GM08714 (cell line): Measurements from ENCODE around the gene JHY.
A peak's percentile ranks its signal among the peaks of the same experiment; 100 is the strongest.
"Not testable (repeated sequence)": the region's sequence is repeated elsewhere in the genome, so short reads cannot be mapped to it uniquely, and the experiment has no call there.

Experiments used
- H3K4me3 ChIP-seq: fragments of 200-500 bp; sonication (Bioruptor generic); 2 replicates; pipeline ENCODE4 v1.5.1; 2014; ENCODE audit warnings: mild to moderate bottlenecking, low read length, inconsistent platforms
- ZNF274 ChIP-seq: IDR thresholded peaks from 2 replicates; pipeline ENCODE4 v1.6.1; 2012; ENCODE audit warnings: mild to moderate bottlenecking, low read depth, low read length

The JHY gene

DNA sequence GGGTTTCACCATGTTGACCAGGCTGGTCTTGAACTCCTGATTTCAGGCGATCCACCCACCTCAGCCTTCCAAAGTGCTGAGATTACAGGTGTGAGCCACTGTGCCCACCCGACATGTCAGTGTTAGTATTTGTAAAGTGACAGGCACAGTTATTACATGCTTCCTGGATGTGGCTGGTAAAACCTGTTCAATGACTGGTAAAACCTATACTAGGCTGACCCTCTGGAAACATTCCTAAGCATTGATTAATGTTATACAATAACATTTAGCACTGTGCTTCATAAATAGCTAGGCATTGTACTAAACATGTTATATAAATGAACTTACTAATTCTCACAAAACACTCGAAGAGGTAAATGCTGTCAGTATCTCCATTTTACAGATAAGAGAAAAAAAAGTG is 20.9 kb upstream of the JHY start:
- TF ChIP-seq ZNF274, result no peak
- H3K4me3 ChIP-seq, result no peak overlapping the region

DNA sequence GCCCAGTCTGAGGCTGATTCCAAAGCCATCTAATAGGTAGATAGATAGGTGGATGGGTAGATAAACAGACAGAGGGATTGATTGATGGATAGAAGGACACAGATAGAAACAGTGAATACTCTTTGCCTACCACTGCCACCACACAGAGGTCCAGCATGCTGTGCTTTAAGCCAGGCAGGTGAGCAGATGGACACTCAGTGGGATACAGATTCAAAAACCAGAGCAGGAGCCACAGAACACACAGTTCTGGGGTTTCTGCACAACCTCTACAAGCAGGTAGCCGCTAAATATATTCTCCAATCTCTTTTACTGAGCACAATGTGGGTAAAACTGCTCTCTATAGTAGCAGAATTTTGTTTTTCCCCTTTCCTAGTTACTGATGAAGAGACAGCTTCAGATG is 20.5 kb upstream of the JHY start:
- H3K4me3 ChIP-seq, result no peak overlapping the region
- TF ChIP-seq ZNF274, result no peak

DNA sequence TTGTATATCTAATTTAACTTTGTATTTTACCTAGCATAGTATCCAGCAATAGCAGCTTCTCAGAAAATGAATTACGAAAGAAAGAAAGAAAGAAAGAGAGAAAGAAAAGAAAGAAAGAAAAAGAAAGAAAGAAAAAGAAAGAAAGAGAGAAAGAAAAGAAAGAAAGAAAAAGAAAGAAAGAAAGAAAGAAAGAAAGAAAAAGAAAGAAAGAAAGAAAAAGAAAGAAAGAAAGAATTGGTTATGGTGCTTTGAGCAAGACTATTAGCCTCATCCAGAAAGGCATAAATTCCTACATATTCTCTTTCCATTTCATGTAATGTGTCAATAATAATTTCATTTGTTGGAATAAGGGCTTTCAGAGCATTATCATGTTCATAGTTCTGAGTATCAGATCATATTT is 19.4 kb upstream of the JHY start:
- not testable (repeated sequence) for H3K4me3 ChIP-seq

DNA sequence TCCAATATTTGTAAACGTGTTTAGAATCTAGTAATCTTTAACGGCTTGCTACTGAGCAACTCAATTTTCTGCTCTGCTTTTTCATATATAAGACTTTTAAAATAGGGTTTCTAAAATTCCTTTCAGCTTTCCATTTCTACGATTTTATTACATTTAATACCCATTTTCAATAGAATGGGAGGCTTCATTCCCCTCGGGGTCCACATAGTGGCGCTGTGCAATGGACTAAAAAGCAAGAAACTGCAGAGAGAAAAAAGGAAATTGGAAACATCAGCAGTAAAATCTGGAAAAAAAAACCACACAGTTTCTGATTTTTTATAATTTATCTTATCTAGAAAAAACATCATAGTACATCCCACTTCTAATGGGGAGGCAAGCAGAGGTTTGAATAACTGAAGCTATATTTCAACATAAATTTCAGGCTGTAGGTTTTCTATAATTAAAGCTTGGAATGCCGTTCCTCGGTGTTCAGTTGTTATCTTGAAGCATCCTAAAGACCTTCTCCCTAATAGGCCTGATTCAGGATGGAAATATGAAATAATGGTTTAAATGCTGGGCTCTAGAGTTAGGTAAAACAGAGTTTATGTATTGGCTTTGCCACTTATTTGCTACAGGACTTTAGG is 18.7 kb upstream of the JHY start:
- no peak for TF ChIP-seq ZNF274
- H3K4me3 ChIP-seq, result no peak overlapping the region

DNA sequence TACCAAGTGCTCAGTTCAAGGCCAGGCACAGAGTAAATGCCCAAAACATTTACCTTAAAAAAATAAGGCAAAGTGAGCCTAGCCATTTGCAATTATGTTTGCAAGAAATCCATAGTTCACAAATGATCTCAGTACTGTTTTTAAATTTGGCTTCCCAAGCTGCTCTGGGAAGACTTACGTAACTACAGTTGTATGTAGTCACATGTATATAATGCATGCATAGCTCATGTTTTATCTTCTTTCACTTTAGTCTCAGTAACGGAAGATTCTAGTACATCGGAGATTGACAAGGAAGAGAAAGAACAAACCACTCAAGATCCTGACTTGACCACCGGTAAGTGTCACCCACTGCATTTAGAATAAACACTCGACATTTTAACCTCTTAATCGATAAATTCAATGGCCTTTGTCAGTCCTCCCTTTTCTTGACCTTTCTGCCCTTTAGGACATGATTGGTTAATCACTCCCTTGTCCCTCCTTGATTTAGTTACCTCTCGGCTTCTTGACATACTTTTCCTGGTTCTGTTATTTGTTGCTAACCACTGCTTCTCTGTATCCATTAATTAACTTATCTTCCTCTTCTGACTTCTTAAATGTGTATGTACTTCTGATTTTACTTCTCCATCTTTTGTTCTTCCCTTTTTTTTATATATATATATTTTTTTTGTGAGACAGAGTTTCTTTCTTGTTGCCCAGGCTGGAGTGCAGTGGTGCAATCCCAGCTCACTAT is 18.0 kb upstream of the JHY start:
- TF ChIP-seq ZNF274, result no peak
- H3K4me3 ChIP-seq, result no peak overlapping the region

DNA sequence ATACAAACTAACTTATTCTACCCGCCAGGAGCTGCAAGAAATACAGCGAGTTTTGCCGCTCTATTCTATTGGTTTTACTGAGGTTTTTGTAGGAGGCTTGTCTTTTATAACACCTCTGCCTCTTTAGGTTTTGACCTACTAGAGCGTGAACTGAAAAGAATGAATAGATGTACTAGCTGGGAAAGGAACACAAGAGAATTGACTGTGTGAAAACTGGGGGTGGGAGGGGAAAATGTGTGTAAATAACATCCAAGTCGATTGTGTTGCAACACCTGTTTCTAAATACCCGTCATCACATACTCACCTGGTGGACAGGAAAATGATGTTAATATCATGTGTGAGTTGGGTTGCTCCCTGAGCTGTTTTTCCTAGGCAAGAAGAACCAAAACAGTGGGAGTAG is 12.9 kb upstream of the JHY start:
- no peak overlapping the region for H3K4me3 ChIP-seq
- no peak for TF ChIP-seq ZNF274

DNA sequence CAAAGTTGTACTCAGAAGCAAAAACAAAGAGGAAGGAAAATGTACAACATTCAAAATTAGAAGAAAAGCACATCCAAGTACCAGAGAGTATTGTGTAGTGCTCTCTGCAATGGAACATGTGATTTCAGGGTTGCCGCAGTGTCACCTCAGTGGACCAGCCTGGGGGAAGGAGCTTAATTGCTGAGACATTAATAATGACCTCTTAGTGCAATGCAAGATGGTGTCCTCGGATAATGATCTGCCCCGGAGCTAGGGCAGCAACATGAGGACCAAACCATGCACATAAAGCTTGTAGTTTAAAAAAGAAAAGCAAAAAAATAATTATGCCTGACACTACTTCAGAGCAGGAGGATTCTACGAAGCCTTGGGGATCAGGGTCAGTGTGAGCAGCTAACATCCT is 11.3 kb upstream of the JHY start:
- H3K4me3 ChIP-seq, result no peak overlapping the region
- no peak for TF ChIP-seq ZNF274

DNA sequence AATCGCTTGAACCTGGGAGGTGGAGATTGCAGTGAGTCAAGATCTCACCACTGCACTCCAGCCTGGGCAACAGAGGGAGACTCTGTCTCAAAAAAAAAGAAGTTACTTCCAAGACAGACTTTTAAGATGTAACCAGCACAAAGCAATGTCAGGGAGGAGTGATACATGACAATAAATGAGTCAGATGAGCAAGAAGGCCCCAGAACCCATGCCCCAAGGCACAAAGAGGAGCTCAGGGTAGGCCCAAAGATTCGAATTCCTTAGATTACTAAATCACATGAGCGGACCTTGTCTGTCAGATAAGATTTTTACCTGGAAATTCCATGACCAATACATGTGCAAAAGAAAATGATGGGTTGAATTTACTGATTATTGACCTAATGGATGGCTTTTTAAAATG is 10.5 kb upstream of the JHY start:
- no peak overlapping the region for H3K4me3 ChIP-seq

DNA sequence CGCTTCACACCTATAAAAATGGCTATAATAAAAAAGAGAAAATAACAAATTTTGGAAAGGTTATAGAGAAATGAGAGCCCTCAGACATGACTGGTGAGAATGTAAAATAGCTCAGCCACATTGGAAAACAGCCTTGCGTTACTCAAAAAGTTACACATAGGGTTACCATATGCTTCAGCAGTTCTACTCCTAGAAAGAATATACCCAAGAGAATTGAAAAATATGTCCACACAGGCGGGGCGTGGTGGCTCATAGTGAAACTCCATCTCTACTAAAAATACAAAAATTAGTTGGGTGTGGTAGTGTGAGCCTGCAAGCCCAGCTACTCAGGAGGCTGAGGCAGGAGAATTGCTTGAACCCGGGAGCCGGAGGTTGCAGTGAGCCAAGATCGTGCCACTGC is 7.6 kb upstream of the JHY start:
- TF ChIP-seq ZNF274, result no peak
- H3K4me3 ChIP-seq, result no peak overlapping the region

More for the DNA sequence above, 10.5 kb upstream of the JHY start:
- no peak for TF ChIP-seq ZNF274

DNA sequence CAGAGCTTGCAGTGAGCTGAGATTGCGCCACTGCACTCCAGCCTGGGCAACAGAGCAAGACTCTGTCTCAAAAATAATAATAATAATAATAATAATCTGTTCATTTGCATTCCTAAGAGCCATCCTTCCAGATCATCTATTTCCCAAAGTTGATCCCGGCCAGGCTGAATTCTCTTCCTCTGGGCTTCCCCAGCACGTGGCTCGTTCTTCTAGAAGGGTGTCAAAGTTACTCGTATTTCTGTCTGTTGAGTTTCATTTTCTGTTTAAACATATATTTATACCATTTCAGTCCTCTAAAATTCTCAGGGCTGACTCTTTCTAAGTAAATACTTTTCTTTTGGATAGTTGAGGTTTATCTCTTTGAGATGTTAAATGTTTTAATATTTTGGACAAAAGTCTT is 4.8 kb upstream of the JHY start:
- TF ChIP-seq ZNF274, result no peak
- no peak overlapping the region for H3K4me3 ChIP-seq

DNA sequence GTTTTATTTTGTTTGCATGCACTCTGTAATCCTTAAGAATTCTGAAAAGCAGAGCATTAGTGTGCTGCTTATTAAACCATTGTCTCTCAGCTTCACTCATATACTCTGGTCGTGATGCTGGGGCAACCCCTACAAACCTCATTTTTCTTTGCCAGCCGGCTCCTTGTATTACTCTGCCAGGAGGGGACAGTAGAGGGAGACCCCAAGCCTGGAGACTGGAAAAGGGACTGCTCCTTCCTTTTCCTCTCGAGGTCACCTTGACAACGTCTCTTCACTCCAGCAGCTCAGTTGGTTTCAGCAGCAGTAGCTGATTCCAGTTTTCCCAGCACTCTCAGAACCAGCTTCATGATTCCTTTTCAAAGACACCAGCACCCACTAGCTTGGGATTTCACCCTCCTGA is 2.8 kb upstream of the JHY start:
- H3K4me3 ChIP-seq, result no peak overlapping the region
- no peak for TF ChIP-seq ZNF274

DNA sequence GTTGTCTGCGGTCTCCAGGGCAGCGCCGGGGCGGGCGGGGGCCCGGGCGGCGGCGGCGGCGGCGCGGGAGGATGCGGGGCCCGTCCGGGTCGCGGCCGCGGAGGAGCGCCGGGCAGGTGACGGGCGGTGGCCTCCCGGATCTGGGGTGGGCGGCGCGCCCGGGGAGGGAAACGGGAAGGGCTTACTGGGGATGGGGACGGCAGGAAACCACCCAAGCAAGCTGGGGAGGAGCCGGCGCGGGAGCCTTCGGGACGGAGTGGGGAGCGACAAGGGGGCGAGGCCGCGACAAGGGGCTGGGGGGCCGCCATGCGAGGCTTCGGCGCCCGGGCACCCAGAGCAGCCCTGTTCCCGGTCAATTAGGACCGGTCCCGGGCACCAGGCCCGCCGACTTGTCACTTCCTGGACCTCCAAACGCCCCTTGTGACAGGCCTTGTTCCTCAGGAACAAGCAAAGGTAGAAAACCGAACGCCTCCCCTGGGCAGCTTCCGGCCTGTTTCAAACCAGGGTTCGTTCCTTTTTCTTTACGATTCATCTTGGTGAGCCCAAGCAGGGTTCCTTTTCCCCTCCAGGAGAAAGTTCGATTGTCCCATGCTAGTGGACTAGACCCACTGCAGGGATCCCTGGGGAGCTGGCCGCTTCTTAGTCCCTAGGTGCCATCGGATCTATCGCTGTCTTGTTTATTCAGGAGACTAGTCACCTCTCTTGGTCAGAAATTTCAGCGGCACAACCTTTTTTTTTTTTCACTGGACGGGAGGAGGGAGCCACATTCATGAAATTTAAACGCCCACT is 492 bp downstream of the JHY start:
- TF ChIP-seq ZNF274, result no peak
- H3K4me3 ChIP-seq, result peak overlapping the region; percentile 45; the same call in 1 of the 2 replicates

DNA sequence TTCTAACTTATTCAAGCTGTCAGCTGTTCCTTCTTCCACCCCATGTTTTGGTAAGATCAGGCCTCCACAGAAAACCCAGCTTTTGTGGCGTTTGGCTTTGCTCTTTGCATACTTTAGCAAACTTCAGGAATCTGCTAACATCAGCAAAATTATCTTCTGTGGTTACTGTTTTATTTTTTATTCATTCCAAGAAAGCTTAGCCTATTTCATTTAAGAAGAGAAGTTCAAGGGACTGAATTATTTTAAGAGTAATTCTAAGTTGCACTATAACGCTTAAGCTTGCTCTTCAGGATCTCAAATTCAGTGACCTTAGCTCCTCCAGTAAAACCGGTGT is 1.1 kb downstream of the JHY start:
- no peak overlapping the region for H3K4me3 ChIP-seq
- no peak for TF ChIP-seq ZNF274

DNA sequence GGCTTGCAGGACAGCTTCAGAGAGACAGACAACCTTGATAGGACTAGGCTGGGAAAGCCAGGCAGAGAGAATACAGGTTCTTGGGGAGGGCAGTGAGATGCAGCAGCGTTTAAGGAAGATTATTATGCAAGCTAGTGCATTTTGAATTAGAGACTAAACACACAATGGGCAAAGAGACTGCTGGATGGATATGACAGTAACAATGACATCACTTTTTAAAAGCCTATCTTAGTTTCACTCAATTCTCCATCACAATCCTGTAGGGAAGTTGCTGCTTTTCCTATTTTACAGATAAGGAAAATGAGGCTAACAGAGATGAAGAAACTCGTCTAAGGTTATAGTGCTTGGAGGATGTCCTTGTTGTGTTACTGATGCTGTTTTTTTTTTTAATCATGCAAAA is 5.6 kb downstream of the JHY start:
- TF ChIP-seq ZNF274, result no peak
- no peak overlapping the region for H3K4me3 ChIP-seq

DNA sequence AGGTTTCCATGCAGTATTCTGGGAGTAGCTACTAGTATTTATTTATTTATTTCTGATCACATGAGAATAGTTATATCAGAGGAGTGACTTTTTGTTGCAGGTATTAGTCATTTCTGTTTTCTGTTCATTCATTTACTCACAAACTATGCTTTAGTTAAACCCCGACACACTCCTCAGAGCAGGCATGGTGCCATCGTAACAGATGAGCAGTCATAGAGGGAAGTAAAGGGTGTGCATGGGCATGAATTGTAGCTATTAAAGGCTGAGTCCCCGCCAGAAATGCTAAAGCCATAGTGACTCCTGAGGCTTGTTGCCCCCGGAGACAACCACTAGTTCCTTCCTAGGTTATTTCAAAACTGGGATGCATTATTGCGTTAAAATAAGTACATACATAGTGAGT is 10.6 kb downstream of the JHY start:
- TF ChIP-seq ZNF274, result no peak
- H3K4me3 ChIP-seq, result no peak overlapping the region

DNA sequence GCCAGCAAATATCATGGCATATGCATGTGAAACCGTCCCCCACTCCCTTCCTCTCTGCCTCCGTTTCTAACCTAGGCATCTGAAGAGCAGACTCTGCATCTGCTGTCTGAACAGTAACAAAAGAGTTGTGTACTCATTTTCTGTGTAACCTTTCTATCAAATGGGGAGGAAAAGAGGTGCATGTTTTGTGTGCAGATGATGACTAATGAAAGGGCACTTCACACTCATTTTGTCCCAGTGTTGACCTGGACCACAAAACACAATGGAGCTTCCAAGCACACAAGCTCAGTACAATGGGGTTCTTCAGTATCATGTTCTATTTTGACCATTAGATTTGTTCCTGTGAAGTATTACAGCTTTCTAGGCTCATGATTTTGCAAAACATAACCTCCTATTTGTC is 13.0 kb downstream of the JHY start:
- H3K4me3 ChIP-seq, result no peak overlapping the region

More for the DNA sequence above, 13.0 kb downstream of the JHY start:
- TF ChIP-seq ZNF274, result no peak
